OCI-M2 (cell line): ENCODE measurements around the gene ST6GALNAC5.
"Not testable (repeated sequence)": the region's sequence is repeated elsewhere in the genome, so short reads cannot be mapped to it uniquely, and the experiment has no call there.

Experiments
- DNase-seq: peaks from one replicate; lab custom pipeline; 2025; ENCODE audit not compliant: unreplicated experiment; lab: John Stamatoyannopoulos, UW

The ST6GALNAC5 gene

GRCh38 chr1:76933847-76934815 lies 66.9 kb downstream of the ST6GALNAC5 start:
- no peak for DNase-seq

GRCh38 chr1:76938304-76938703 lies 71.0 kb downstream of the ST6GALNAC5 start:
- no peak for DNase-seq

- no peak for DNase-seq
Observed at GRCh38 chr1:76939050-76939816, 72.0 kb downstream of the ST6GALNAC5 start.

- DNase-seq = no peak
Observed at GRCh38 chr1:76939817-76940216, 72.5 kb downstream of the ST6GALNAC5 start.

- DNase-seq = no peak
Observed at GRCh38 chr1:76940571-76941335, 73.5 kb downstream of the ST6GALNAC5 start.

- no peak for DNase-seq
Observed at GRCh38 chr1:76942549-76942948, 75.3 kb downstream of the ST6GALNAC5 start.

- no peak for DNase-seq
Observed at GRCh38 chr1:76944942-76945341, 77.7 kb downstream of the ST6GALNAC5 start.

GRCh38 chr1:76948846-76949245 lies 81.6 kb downstream of the ST6GALNAC5 start:
- DNase-seq = no peak

GRCh38 chr1:76949503-76949902 lies 82.2 kb downstream of the ST6GALNAC5 start:
- DNase-seq = no peak

- DNase-seq = no peak
Observed at GRCh38 chr1:76950306-76950705, 83.0 kb downstream of the ST6GALNAC5 start.

GRCh38 chr1:76951153-76951552 lies 83.9 kb downstream of the ST6GALNAC5 start:
- DNase-seq = no peak

GRCh38 chr1:76955652-76956051 lies 88.4 kb downstream of the ST6GALNAC5 start:
- no peak for DNase-seq

GRCh38 chr1:76957961-76958360 lies 90.7 kb downstream of the ST6GALNAC5 start:
- no peak for DNase-seq

- DNase-seq = no peak
Observed at GRCh38 chr1:76958828-76959227, 91.5 kb downstream of the ST6GALNAC5 start.

- no peak for DNase-seq
Observed at GRCh38 chr1:76959556-76959955, 92.3 kb downstream of the ST6GALNAC5 start.

- DNase-seq = no peak
Observed at GRCh38 chr1:76961181-76961819, 94.0 kb downstream of the ST6GALNAC5 start.

- no peak for DNase-seq
Observed at GRCh38 chr1:76961820-76962207, 94.5 kb downstream of the ST6GALNAC5 start.

- DNase-seq = not testable (repeated sequence)
Observed at GRCh38 chr1:76981267-76981666, 114.0 kb downstream of the ST6GALNAC5 start.

- DNase-seq = no peak
Observed at GRCh38 chr1:76989976-76990375, 122.7 kb downstream of the ST6GALNAC5 start.

- DNase-seq = no peak
Observed at GRCh38 chr1:76993036-76993435, 125.8 kb downstream of the ST6GALNAC5 start.
